K562 (cell line): Measurements from ENCODE around the gene DEGS1. TPM values are rescaled to one million over a fixed set of nuclear protein-coding genes. Genes with fewer than 3 reads are reported as not detected.

ENCODE experiments used
- CBFB ChIP-seq: sonication (generic); formaldehyde crosslinking; IDR thresholded peaks from 2 replicates; pipeline ENCODE4 v1.4.0; 2020; ENCODE audit warnings: mild to moderate bottlenecking, missing genetic modification reagents
- CGGBP1 ChIP-seq: fragments of 250-450 bp; sonication (Bioruptor Pico); IDR thresholded peaks from 2 replicates; pipeline ENCODE4 v1.9.0; 2021; ENCODE audit warnings: mild to moderate bottlenecking
- DACH1 ChIP-seq: fragments of 450-650 bp; IDR thresholded peaks from 2 replicates; pipeline ENCODE4 v1.6.1; 2018; ENCODE audit not compliant: partially characterized antibody
- E2F1 ChIP-seq: sonication (generic); formaldehyde crosslinking; IDR thresholded peaks from 2 replicates; pipeline ENCODE4 v1.8.1; 2023; ENCODE audit warnings: mild to moderate bottlenecking, missing genetic modification reagents, moderate library complexity
- EHMT2 ChIP-seq: fragments of 450-650 bp; IDR thresholded peaks from 2 replicates; pipeline ENCODE4 v1.6.1; 2018; ENCODE audit warnings: antibody characterized with exemption
- KLF13 ChIP-seq: fragments of 450-650 bp; IDR thresholded peaks from 2 replicates; pipeline ENCODE4 v1.6.1; 2016; ENCODE audit warnings: missing genetic modification characterization, low read depth, mild to moderate bottlenecking, missing compliant biosample characterization, moderate library complexity, borderline replicate concordance
- KLF6 ChIP-seq: fragments of 250-450 bp; sonication (Bioruptor Pico); IDR thresholded peaks from 2 replicates; pipeline ENCODE4 v1.4.0; 2020; ENCODE audit warnings: mild to moderate bottlenecking, moderate library complexity, borderline replicate concordance
- MBD2 ChIP-seq: sonication (generic); IDR thresholded peaks from 2 replicates; pipeline ENCODE4 v1.6.1; 2016; ENCODE audit warnings: low read depth, borderline replicate concordance
- NFXL1 ChIP-seq: fragments of 450-650 bp; formaldehyde crosslinking; IDR thresholded peaks from 2 replicates; pipeline ENCODE4 v1.4.0; 2021; ENCODE audit warnings: mild to moderate bottlenecking
- NR2F6 ChIP-seq: fragments of 450-650 bp; formaldehyde crosslinking; IDR thresholded peaks from 2 replicates; pipeline ENCODE4 v1.4.0; 2020; ENCODE audit warnings: mild to moderate bottlenecking
- PATZ1 ChIP-seq: fragments of 250-450 bp; sonication (Bioruptor Pico); IDR thresholded peaks from 2 replicates; pipeline ENCODE4 v1.5.0; 2020; ENCODE audit warnings: mild to moderate bottlenecking, borderline replicate concordance
- PBX2 ChIP-seq, 2 experiments: IDR thresholded peaks in 1 of 2; conservative IDR thresholded peaks in 1 of 2; 2 replicates each; pipeline ENCODE4 v1.6.1; 2016; ENCODE audit warnings: low read depth in 2 of 2, mild to moderate bottlenecking in 1 of 2, missing compliant biosample characterization in 1 of 2, missing genetic modification characterization in 1 of 2, moderate library complexity in 1 of 2
- PHF8 ChIP-seq: fragments of 200-600 bp; sonication (generic); IDR thresholded peaks from 2 replicates; pipeline ENCODE4 v1.6.1; 2012; ENCODE audit warnings: mixed run types, mild to moderate bottlenecking, inconsistent platforms, low read length, moderate library complexity, borderline replicate concordance
- RBM25 ChIP-seq: fragments of 200-400 bp; formaldehyde crosslinking; IDR thresholded peaks from 2 replicates; pipeline ENCODE4 v1.6.1; 2018; ENCODE audit warnings: low read length, low read depth, moderate library complexity; ENCODE audit not compliant: severe bottlenecking
- RFX1 ChIP-seq: fragments of 450-650 bp; IDR thresholded peaks from 2 replicates; pipeline ENCODE4 v1.6.1; 2016; ENCODE audit warnings: mild to moderate bottlenecking, moderate library complexity
- SLC30A9 ChIP-seq: fragments of 250-450 bp; sonication (Bioruptor Pico); IDR thresholded peaks from 2 replicates; pipeline ENCODE4 v1.8.0; 2022; ENCODE audit warnings: mild to moderate bottlenecking, moderate library complexity
- SMARCE1 ChIP-seq: fragments of 450-650 bp; IDR thresholded peaks from 2 replicates; pipeline ENCODE4 v1.7.1; 2016; ENCODE audit warnings: mild to moderate bottlenecking
- SRF ChIP-seq, 2 experiments: fragments of 250-450, 450-650 bp in 1 of 2; sonication (Bioruptor Pico) in 1 of 2; sonication (generic) in 1 of 2; formaldehyde crosslinking; IDR thresholded peaks; 2 replicates each; pipeline versions ENCODE4 v1.5.0 to v1.5.1; 2020 to 2022; ENCODE audit warnings: mild to moderate bottlenecking in 1 of 2, missing genetic modification reagents in 1 of 2
- ZNF146 ChIP-seq: IDR thresholded peaks from one replicate; pipeline ENCODE4 v1.6.1; 2018; ENCODE audit warnings: missing compliant biosample characterization; ENCODE audit not compliant: unreplicated experiment
- ZNF174 ChIP-seq: fragments of 250-450 bp; sonication (Bioruptor Pico); IDR thresholded peaks from 2 replicates; pipeline ENCODE4 v1.4.0; 2020; ENCODE audit warnings: mild to moderate bottlenecking
- ZNF253 ChIP-seq: fragments of 250-450 bp; sonication (Bioruptor Pico); conservative IDR thresholded peaks from 2 replicates; pipeline ENCODE4 v1.6.1; 2021; ENCODE audit warnings: mild to moderate bottlenecking
- ZNF3 ChIP-seq: fragments of 250-450 bp; sonication (Bioruptor Pico); IDR thresholded peaks from 2 replicates; pipeline ENCODE4 v1.5.0; 2021; ENCODE audit warnings: mild to moderate bottlenecking, moderate library complexity
- ZNF316 ChIP-seq: fragments of 450-650 bp; IDR thresholded peaks from 2 replicates; pipeline ENCODE4 v1.6.1; 2016
- ZNF444 ChIP-seq: fragments of 250-450 bp; sonication (Bioruptor Pico); IDR thresholded peaks from 2 replicates; pipeline ENCODE4 v1.4.0; 2020; ENCODE audit warnings: mild to moderate bottlenecking, moderate library complexity
- polyA plus RNA-seq, 8 experiments: library from polyadenylated mRNA; depleted of rRNA in 4 of 8; stranded (reverse) in 5 of 8; unstranded in 3 of 8; fragments of >200 nt; fragmentation: Nextera tagmentation in 2 of 8; fragmentation: Illumina TruSeq in 1 of 8; extraction: Ambion mirVana in 2 of 8; extraction: Trizol in 1 of 8; gene quantifications; 2 replicates each; pipeline versions ENCODE4 v1.2.1 to v1.2.3, GENCODE V29; 2011 to 2014; ENCODE audit warnings: inconsistent platforms in 1 of 8, missing spikeins in 1 of 8
- total RNA-seq, 7 experiments: library from RNA; depleted of rRNA in 6 of 7; stranded (reverse); fragments of >200 nt in 6 of 7; fragmentation: Illumina TruSeq in 2 of 7; extraction: Trizol in 2 of 7; gene quantifications; 2 replicates each; pipeline versions ENCODE4 v1.2.1 to v1.2.3, GENCODE V29; 2011 to 2021; ENCODE audit warnings: low replicate concordance in 1 of 7

The DEGS1 gene
- total and polyA plus RNA-seq, 9 of the 15 experiments (the other 6 are each of a cell fraction or from before 2014, with no cell fraction given) = 12.3 to 95.0 (median 38.8) TPM

- TF ChIP-seq KLF13 (tag) (no peak), PBX2 (CRISPR knock-in tag; IDR thresholded peaks at IDR 0.05; ENCODE audit: low read depth) (no peak), PBX2 (tag; conservative IDR thresholded peaks at IDR 0.05; ENCODE audit: low read depth) (no peak), ZNF174 (CRISPR knock-in tag) (no peak), ZNF316 (no peak), NR2F6 (no peak), ZNF444 (CRISPR knock-in tag) (no peak), RBM25 (no peak), CBFB (CRISPR knock-in tag) (no peak), ZNF3 (CRISPR knock-in tag) (no peak), PHF8 (peak; percentile 40; the same call in 1 of the 2 replicates), SRF (CRISPR knock-in tag; IDR thresholded peaks at IDR 0.05) (peak; percentile 80 to 95), PATZ1 (CRISPR knock-in tag) (no peak), KLF6 (CRISPR knock-in tag) (no peak), EHMT2 (no peak), SMARCE1 (no peak), CGGBP1 (no peak), SLC30A9 (CRISPR knock-in tag) (no peak), ZNF253 (CRISPR knock-in tag) (no peak), RFX1 (no peak), ZNF146 (CRISPR knock-in tag) (no peak), DACH1 (no peak), E2F1 (CRISPR knock-in tag) (no peak; the same call in 1 of the 2 replicates), NFXL1 (no peak), MBD2 (no peak)
Measured at GRCh38 chr1:224183591-224184312, 712 bp downstream of the DEGS1 start (continued).
